ENCODE results near the gene C11orf16.
"Not testable (repeated sequence)": the region's sequence is repeated elsewhere in the genome, so short reads cannot be mapped to it uniquely, and the experiment has no call there.

C11orf16 gene

DNA sequence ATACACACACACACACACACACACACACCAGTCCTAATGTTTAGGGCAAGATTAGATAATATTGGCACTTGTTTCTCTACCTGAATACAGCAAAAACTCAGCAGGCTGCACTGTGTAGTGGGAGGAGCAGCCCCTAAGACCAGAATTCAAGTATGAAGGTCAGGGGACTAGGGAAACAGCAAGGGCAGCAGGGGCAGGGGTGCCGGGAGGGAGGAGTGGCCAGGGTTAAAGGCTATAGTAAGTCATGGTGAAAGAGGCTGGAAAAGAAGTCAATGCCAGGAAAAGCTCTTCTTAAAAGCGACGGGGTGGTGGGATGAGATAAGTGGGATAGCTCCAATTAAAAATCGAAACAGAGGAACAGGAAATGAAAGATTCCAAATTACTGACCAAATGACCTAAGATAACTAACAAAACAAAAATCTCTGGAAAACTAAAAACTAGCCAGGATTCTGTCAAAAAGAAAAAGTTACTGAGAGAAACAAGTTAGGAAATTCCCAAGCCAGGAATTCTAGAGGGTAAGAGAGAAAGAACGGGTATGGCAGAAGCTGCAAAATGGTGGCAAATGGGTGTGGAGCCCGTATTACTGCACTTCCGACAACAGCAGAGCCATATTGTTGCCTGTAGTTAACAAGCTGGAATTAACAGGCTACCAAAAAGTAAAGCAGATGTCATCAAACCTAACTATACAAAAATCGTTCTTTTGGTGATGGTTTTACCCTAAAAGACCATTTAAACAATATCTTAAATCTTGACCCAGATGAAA, 8.8 kb upstream of the C11orf16 start:
- Histone ChIP-seq H3K4me1 (ENCODE audit: insufficient read depth, low read length, severe bottlenecking) (peaks cover 8% of the 10 kb centered on the region), H3K36me3 (ENCODE audit: insufficient read depth, low read length) (no peaks in the 10 kb centered on the region)

DNA sequence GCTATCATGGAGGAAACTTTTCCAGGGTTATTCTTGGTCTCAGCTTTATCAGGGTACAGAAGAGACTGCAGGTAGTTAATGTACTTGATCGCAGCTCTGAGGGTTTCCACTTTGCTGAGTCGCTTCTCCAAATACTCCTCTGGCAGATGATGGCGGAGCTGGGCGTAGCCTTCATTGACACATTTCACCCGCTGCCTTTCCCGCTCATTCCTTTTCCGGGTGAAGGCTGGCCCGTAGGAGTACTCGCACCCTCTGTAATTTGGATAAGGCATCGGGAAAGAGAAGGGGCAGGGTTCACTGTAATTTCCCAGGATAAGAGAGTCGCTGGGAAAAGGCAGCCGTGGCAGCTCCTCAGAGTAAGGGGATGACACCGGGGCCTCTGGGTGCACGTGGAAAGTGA, 4.9 kb upstream of the C11orf16 start:
- Histone ChIP-seq H3K9me3 (ENCODE audit: low read length) (no peaks in the 10 kb centered on the region), H3K36me3 (ENCODE audit: insufficient read depth, low read length) (no peaks in the 10 kb centered on the region), H3K9ac (ENCODE audit: low read length) (no peak overlapping the region), H3K4me3 (ENCODE audit: low read depth, low read length, poor library complexity, severe bottlenecking) (no peak overlapping the region), H3F3A (ENCODE audit: insufficient read depth, low read length) (no peaks in the 10 kb centered on the region), H3K4me2 (ENCODE audit: low read length) (no peak overlapping the region), H4K20me1 (ENCODE audit: insufficient read depth, low read length) (no peaks in the 10 kb centered on the region), H3K79me2 (ENCODE audit: insufficient read depth, low read length) (no peaks in the 10 kb centered on the region), H2AFZ (ENCODE audit: low read length) (no peak overlapping the region), H3K27ac (ENCODE audit: low read depth, low read length, poor library complexity, severe bottlenecking) (no peak overlapping the region), H3K4me1 (ENCODE audit: insufficient read depth, low read length, severe bottlenecking) (peaks cover 8% of the 10 kb centered on the region), H3K9me2 (ENCODE audit: low read depth, low read length) (no peaks in the 10 kb centered on the region), H3K27me3 (ENCODE audit: insufficient read depth, low read length) (no peaks in the 10 kb centered on the region)
- TF ChIP-seq, protein P1, sequence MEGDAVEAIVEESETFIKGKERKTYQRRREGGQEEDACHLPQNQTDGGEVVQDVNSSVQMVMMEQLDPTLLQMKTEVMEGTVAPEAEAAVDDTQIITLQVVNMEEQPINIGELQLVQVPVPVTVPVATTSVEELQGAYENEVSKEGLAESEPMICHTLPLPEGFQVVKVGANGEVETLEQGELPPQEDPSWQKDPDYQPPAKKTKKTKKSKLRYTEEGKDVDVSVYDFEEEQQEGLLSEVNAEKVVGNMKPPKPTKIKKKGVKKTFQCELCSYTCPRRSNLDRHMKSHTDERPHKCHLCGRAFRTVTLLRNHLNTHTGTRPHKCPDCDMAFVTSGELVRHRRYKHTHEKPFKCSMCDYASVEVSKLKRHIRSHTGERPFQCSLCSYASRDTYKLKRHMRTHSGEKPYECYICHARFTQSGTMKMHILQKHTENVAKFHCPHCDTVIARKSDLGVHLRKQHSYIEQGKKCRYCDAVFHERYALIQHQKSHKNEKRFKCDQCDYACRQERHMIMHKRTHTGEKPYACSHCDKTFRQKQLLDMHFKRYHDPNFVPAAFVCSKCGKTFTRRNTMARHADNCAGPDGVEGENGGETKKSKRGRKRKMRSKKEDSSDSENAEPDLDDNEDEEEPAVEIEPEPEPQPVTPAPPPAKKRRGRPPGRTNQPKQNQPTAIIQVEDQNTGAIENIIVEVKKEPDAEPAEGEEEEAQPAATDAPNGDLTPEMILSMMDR (IDR thresholded peaks at IDR 0.05; ENCODE audit: low read length), result no peak
- no peak for TF ChIP-seq EZH2 (IDR thresholded peaks at IDR 0.05; ENCODE audit: borderline replicate concordance, low read length)

More for the DNA sequence above, 8.8 kb upstream of the C11orf16 start:
- Histone ChIP-seq H3K9me2 (ENCODE audit: low read depth, low read length) (no peaks in the 10 kb centered on the region), H2AFZ (ENCODE audit: low read length) (no peak overlapping the region), H3K27me3 (ENCODE audit: insufficient read depth, low read length) (no peaks in the 10 kb centered on the region), H3K9ac (ENCODE audit: low read length) (no peak overlapping the region), H3K79me2 (ENCODE audit: insufficient read depth, low read length) (no peaks in the 10 kb centered on the region), H3K27ac (ENCODE audit: low read depth, low read length, poor library complexity, severe bottlenecking) (no peak overlapping the region), H3K9me3 (ENCODE audit: low read length) (no peaks in the 10 kb centered on the region), H4K20me1 (ENCODE audit: insufficient read depth, low read length) (no peaks in the 10 kb centered on the region), H3K4me2 (ENCODE audit: low read length) (no peak overlapping the region), H3K4me3 (ENCODE audit: low read depth, low read length, poor library complexity, severe bottlenecking) (no peak overlapping the region), H3F3A (ENCODE audit: insufficient read depth, low read length) (no peaks in the 10 kb centered on the region)
- TF ChIP-seq, protein P1 (IDR thresholded peaks at IDR 0.05; ENCODE audit: low read length), result no peak
- TF ChIP-seq EZH2 (IDR thresholded peaks at IDR 0.05; ENCODE audit: borderline replicate concordance, low read length), result no peak

DNA sequence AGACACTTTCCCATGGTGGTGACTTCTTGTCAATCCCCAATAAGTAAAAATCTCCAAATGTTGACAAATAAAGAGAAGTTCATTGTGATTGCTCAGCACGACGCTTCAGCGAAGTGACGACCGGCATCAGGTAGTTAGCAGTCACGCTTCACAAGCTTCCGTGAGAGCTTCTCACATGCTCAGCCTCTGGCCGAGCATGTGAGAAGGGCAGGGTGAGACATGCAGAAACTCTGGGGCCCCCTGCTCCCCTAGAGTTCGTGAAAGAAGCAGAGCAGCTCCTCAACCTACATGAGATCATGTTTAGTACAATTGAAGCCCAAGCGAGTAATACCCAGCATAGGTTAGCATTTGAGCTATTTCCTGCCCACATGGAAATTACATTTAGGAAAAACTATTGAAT, 4.4 kb upstream of the C11orf16 start:
- no peaks in the 10 kb centered on the region for H3K27me3 ChIP-seq (ENCODE audit: insufficient read depth, low read length)
- no peaks in the 10 kb centered on the region for H3K79me2 ChIP-seq (ENCODE audit: insufficient read depth, low read length)
- no peaks in the 10 kb centered on the region for H3K9me2 ChIP-seq (ENCODE audit: low read depth, low read length)
- H3K4me1 ChIP-seq (ENCODE audit: insufficient read depth, low read length, severe bottlenecking), result peaks cover 8% of the 10 kb centered on the region
- H3K4me2 ChIP-seq (ENCODE audit: low read length), result peak overlapping the region; percentile 46; the same call in 1 of the 2 replicates
- no peaks in the 10 kb centered on the region for H3K9me3 ChIP-seq (ENCODE audit: low read length)
- H3K9ac ChIP-seq (ENCODE audit: low read length), result no peak overlapping the region
- H4K20me1 ChIP-seq (ENCODE audit: insufficient read depth, low read length), result no peaks in the 10 kb centered on the region
- H3K4me3 ChIP-seq (ENCODE audit: low read depth, low read length, poor library complexity, severe bottlenecking), result no peak overlapping the region
- no peak overlapping the region for H3K27ac ChIP-seq (ENCODE audit: low read depth, low read length, poor library complexity, severe bottlenecking)
- H3F3A ChIP-seq (ENCODE audit: insufficient read depth, low read length), result no peaks in the 10 kb centered on the region
- no peak overlapping the region for H2AFZ ChIP-seq (ENCODE audit: low read length)
- TF ChIP-seq EZH2 (IDR thresholded peaks at IDR 0.05; ENCODE audit: borderline replicate concordance, low read length), result no peak
- TF ChIP-seq, protein P1 (IDR thresholded peaks at IDR 0.05; ENCODE audit: low read length), result no peak
- no peaks in the 10 kb centered on the region for H3K36me3 ChIP-seq (ENCODE audit: insufficient read depth, low read length)

DNA sequence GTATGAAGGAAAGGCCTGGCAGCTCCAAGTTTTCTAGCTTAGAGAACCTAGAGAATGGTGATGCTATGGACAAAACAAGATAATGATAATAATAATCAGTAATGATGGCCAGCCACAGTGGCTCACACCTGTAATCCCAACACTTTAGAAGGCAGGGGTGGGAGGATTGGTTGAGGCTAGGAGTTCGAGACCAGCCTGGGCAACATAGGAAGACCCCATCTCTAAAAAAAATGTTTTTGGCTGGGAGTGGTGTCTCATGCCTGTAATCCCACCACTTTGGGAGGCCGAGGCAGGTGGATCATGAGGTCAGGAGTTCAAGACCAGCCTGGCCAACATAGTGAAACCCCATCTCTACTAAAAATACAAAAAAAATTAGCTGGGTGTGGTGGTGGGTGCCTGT, 3.0 kb upstream of the C11orf16 start:
- H3K9ac ChIP-seq (ENCODE audit: low read length); H3K9me3 ChIP-seq (ENCODE audit: low read length); H2AFZ ChIP-seq (ENCODE audit: low read length); H3K9me2 ChIP-seq (ENCODE audit: low read depth, low read length); H3K4me3 ChIP-seq (ENCODE audit: low read depth, low read length, poor library complexity, severe bottlenecking); H3K27me3 ChIP-seq (ENCODE audit: insufficient read depth, low read length); H3K4me2 ChIP-seq (ENCODE audit: low read length); H3F3A ChIP-seq (ENCODE audit: insufficient read depth, low read length); H3K79me2 ChIP-seq (ENCODE audit: insufficient read depth, low read length); H3K27ac ChIP-seq (ENCODE audit: low read depth, low read length, poor library complexity, severe bottlenecking); H3K36me3 ChIP-seq (ENCODE audit: insufficient read depth, low read length); H4K20me1 ChIP-seq (ENCODE audit: insufficient read depth, low read length); H3K4me1 ChIP-seq (ENCODE audit: insufficient read depth, low read length, severe bottlenecking): not testable (repeated sequence)

All from OCI-LY1 (cell line).